ENCODE measurements around the gene PEX26.
"Not testable (repeated sequence)": the region's sequence is repeated elsewhere in the genome, so short reads cannot be mapped to it uniquely, and the experiment has no call there.

The PEX26 gene

GRCh38 chr22:18077639-18078328 is at the start of gene PEX26:
Gene PEX26 (plus strand): TSS chr22:18077990. CDS start chr22:18078377, 387 bp downstream.
- DNase-seq = peak; percentile 83

GRCh38 chr22:18028817-18029527 is 48.8 kb upstream of the PEX26 start:
- no peak for DNase-seq

GRCh38 chr22:18029686-18030267 is 48.0 kb upstream of the PEX26 start:
- no peak for DNase-seq

GRCh38 chr22:18031695-18032454 is 45.9 kb upstream of the PEX26 start:
- no peak for DNase-seq

- DNase-seq = no peak
Observed at GRCh38 chr22:18032455-18033101, 45.2 kb upstream of the PEX26 start.

- no peak for DNase-seq
Observed at GRCh38 chr22:18033204-18033998, 44.4 kb upstream of the PEX26 start.

- DNase-seq = no peak
Observed at GRCh38 chr22:18034076-18034475, 43.7 kb upstream of the PEX26 start.

GRCh38 chr22:18035751-18036150 is 42.0 kb upstream of the PEX26 start:
- no peak for DNase-seq

- not testable (repeated sequence) for DNase-seq
Observed at GRCh38 chr22:18040898-18041297, 36.9 kb upstream of the PEX26 start.

- DNase-seq = no peak
Observed at GRCh38 chr22:18042685-18043084, 35.1 kb upstream of the PEX26 start.

- no peak for DNase-seq
Observed at GRCh38 chr22:18044548-18045271, 33.1 kb upstream of the PEX26 start.

- DNase-seq = no peak
Observed at GRCh38 chr22:18045794-18046193, 32.0 kb upstream of the PEX26 start.

- no peak for DNase-seq
Observed at GRCh38 chr22:18048041-18048440, 29.7 kb upstream of the PEX26 start.

GRCh38 chr22:18048441-18048898 is 29.3 kb upstream of the PEX26 start:
- no peak for DNase-seq

GRCh38 chr22:18050065-18050464 is 27.7 kb upstream of the PEX26 start:
- no peak for DNase-seq

GRCh38 chr22:18051113-18051512 is 26.7 kb upstream of the PEX26 start:
- not testable (repeated sequence) for DNase-seq

GRCh38 chr22:18053216-18053946 is 24.4 kb upstream of the PEX26 start:
- not testable (repeated sequence) for DNase-seq

GRCh38 chr22:18055619-18056160 is 22.1 kb upstream of the PEX26 start:
- no peak for DNase-seq

GRCh38 chr22:18056161-18056666 is 21.6 kb upstream of the PEX26 start:
- no peak for DNase-seq
